ENCODE data around the gene TGM5. TPM values are rescaled to one million over a fixed set of nuclear protein-coding genes. Genes with fewer than 3 reads are reported as not detected.

The TGM5 gene
- total and polyA plus RNA-seq, 2 experiments from 2014 or later: not detected

- TF ChIP-seq CTCF (conservative IDR thresholded peaks at IDR 0.05; ENCODE audit: low read depth in 2 of 2) (no peak), EZH2 (IDR thresholded peaks at IDR 0.05; ENCODE audit: low read depth, unreplicated experiment) (no peak), ZNF114 (CRISPR knock-in tag; IDR thresholded peaks at IDR 0.05) (no peak), CREB1 (CRISPR knock-in tag; IDR thresholded peaks at IDR 0.05; ENCODE audit: low read depth) (no peak), JUNB (IDR thresholded peaks at IDR 0.05; ENCODE audit: unreplicated experiment) (no peak), REST (IDR thresholded peaks at IDR 0.05; ENCODE audit: unreplicated experiment) (no peak), STAT1 (IDR thresholded peaks at IDR 0.05; ENCODE audit: unreplicated experiment) (no peak), EZH2phosphoT487 (IDR thresholded peaks at IDR 0.05; ENCODE audit: unreplicated experiment) (no peak), ETS1 (IDR thresholded peaks at IDR 0.05) (no peak), ZNF331 (CRISPR knock-in tag; IDR thresholded peaks at IDR 0.05; ENCODE audit: low read depth) (no peak), NANOG (IDR thresholded peaks at IDR 0.05; ENCODE audit: borderline replicate concordance) (no peak), POLR2AphosphoS5 (IDR thresholded peaks at IDR 0.05; ENCODE audit: low read depth) (no peak), ZNF462 (CRISPR knock-in tag; IDR thresholded peaks at IDR 0.05) (no peak)
- Mint-ChIP-seq H3K4me3 (no peak overlapping the region), H3K27ac (no peak overlapping the region), H3K4me1 (no peaks in the 10 kb centered on the region), H3K27me3 (ENCODE audit: insufficient read depth, low read depth, poor library complexity) (peaks cover 5% of the 10 kb centered on the region), H3K9me3 (no peaks in the 10 kb centered on the region), H3K36me3 (ENCODE audit: low read depth) (no peaks in the 10 kb centered on the region)
- Histone ChIP-seq H3K36me3 (ENCODE audit: insufficient read depth) (no peaks in the 10 kb centered on the region), H3K4me3 (no peak overlapping the region), H3K4me2 (no peak overlapping the region), H4K20me1 (replicated peaks; ENCODE audit: insufficient read depth) (no peaks in the 10 kb centered on the region), H3K9me2 (ENCODE audit: insufficient read depth) (no peaks in the 10 kb centered on the region), H3K79me2 (replicated peaks; ENCODE audit: insufficient read depth) (no peaks in the 10 kb centered on the region), H3K27me3 (ENCODE audit: insufficient read depth) (no peaks in the 10 kb centered on the region), H3K4me1 (ENCODE audit: insufficient read depth) (no peaks in the 10 kb centered on the region), H3K27ac (ENCODE audit: low read depth) (no peak overlapping the region), H2AFZ (no peak overlapping the region), H3F3A (replicated peaks; ENCODE audit: low read depth) (no peaks in the 10 kb centered on the region)
- DNase-seq (ENCODE audit: low spot score) (no peak), ATAC-seq (no peak)
Observed at GRCh38 chr15:43239732-43240491, 26.8 kb downstream of the TGM5 start.
